K562 (cell line): ENCODE measurements around the gene DGAT2L6. TPM values are rescaled to one million over a fixed set of nuclear protein-coding genes. Genes with fewer than 3 reads are reported as not detected.

ENCODE experiments used
- ARHGAP35 ChIP-seq: fragments of 450-650 bp; IDR thresholded peaks from 2 replicates; pipeline ENCODE4 v1.6.1; 2018; ENCODE audit not compliant: partially characterized antibody
- ASH1L ChIP-seq: fragments of 450-650 bp; IDR thresholded peaks from 2 replicates; pipeline ENCODE4 v1.6.1; 2018; ENCODE audit warnings: borderline replicate concordance, mild to moderate bottlenecking, low read depth; ENCODE audit not compliant: partially characterized antibody
- CBFA2T3 ChIP-seq: fragments of 450-650 bp; IDR thresholded peaks from 2 replicates; pipeline ENCODE4 v1.6.1; 2017
- CTBP1 ChIP-seq: fragments of 450-650 bp; IDR thresholded peaks from 2 replicates; pipeline ENCODE4 v1.6.1; 2016; ENCODE audit warnings: borderline replicate concordance
- EP400 ChIP-seq: fragments of 450-650 bp; IDR thresholded peaks from 2 replicates; pipeline ENCODE4 v1.6.1; 2017; ENCODE audit warnings: antibody characterized with exemption, mild to moderate bottlenecking, moderate library complexity
- FOXP1 ChIP-seq: sonication (generic); formaldehyde crosslinking; IDR thresholded peaks from 2 replicates; pipeline ENCODE4 v1.8.0; 2022; ENCODE audit warnings: mild to moderate bottlenecking, missing genetic modification reagents
- GATA2 ChIP-seq: sonication (generic); formaldehyde crosslinking; IDR thresholded peaks from 2 replicates; pipeline ENCODE4 v1.4.0; 2020; ENCODE audit warnings: mild to moderate bottlenecking, missing genetic modification reagents
- GTF2E2 ChIP-seq: fragments of 200-800 bp; sonication (Bioruptor generic); IDR thresholded peaks from 2 replicates; pipeline ENCODE4 v1.6.1; 2016; ENCODE audit warnings: missing genetic modification characterization, missing compliant biosample characterization
- KDM5B ChIP-seq: fragments of 200-600 bp; sonication (generic); IDR thresholded peaks from 2 replicates; pipeline ENCODE4 v1.6.1; 2012; ENCODE audit warnings: low read depth, mild to moderate bottlenecking, moderate library complexity, low read length, control low read depth, inconsistent platforms; ENCODE audit not compliant: insufficient replicate concordance
- RBFOX2 ChIP-seq: fragments of 200-400 bp; formaldehyde crosslinking; IDR thresholded peaks from 2 replicates; pipeline ENCODE4 v1.6.1; 2017; ENCODE audit warnings: low read depth, mild to moderate bottlenecking, low read length, moderate library complexity
- SP2 ChIP-seq: IDR thresholded peaks from 2 replicates; pipeline ENCODE4 v1.6.1; 2011; ENCODE audit warnings: mild to moderate bottlenecking, low read depth, low read length, moderate library complexity; ENCODE audit not compliant: poor library complexity, severe bottlenecking; ENCODE audit errors: extremely low read depth
- SPI1 ChIP-seq: IDR thresholded peaks from 2 replicates; pipeline ENCODE4 v1.6.1; 2011; ENCODE audit warnings: low read depth, low read length, control low read depth, borderline replicate concordance
- SREBF1 ChIP-seq: fragments of 150-350 bp; IDR thresholded peaks from 2 replicates; pipeline ENCODE4 v1.6.1; 2014; ENCODE audit warnings: antibody characterized with exemption, low read depth, low read length, borderline replicate concordance
- STAT5A ChIP-seq: IDR thresholded peaks from 2 replicates; pipeline ENCODE4 v1.6.1; 2012; ENCODE audit warnings: low read length, inconsistent platforms, borderline replicate concordance
- STAT5B ChIP-seq: fragments of 250-450 bp; sonication (Bioruptor Pico); IDR thresholded peaks from 2 replicates; pipeline ENCODE4 v1.8.0; 2021; ENCODE audit warnings: mild to moderate bottlenecking, inconsistent platforms
- ZNF12 ChIP-seq: sonication (generic); formaldehyde crosslinking; IDR thresholded peaks from 2 replicates; pipeline ENCODE4 v1.4.0; 2020; ENCODE audit warnings: mild to moderate bottlenecking, missing genetic modification reagents
- ZNF24 ChIP-seq: fragments of 450-650 bp; IDR thresholded peaks from 2 replicates; pipeline ENCODE4 v1.6.1; 2016
- ZNF75A ChIP-seq: fragments of 450-650 bp; formaldehyde crosslinking; IDR thresholded peaks from 2 replicates; pipeline ENCODE4 v1.4.0; 2020; ENCODE audit warnings: mild to moderate bottlenecking
- polyA plus RNA-seq, 8 experiments: library from polyadenylated mRNA; depleted of rRNA in 4 of 8; stranded (reverse) in 5 of 8; unstranded in 3 of 8; fragments of >200 nt; fragmentation: Nextera tagmentation in 2 of 8; fragmentation: Illumina TruSeq in 1 of 8; extraction: Ambion mirVana in 2 of 8; extraction: Trizol in 1 of 8; gene quantifications; 2 replicates each; pipeline versions ENCODE4 v1.2.1 to v1.2.3, GENCODE V29; 2011 to 2014; ENCODE audit warnings: inconsistent platforms in 1 of 8, missing spikeins in 1 of 8
- total RNA-seq, 7 experiments: library from RNA; depleted of rRNA in 6 of 7; stranded (reverse); fragments of >200 nt in 6 of 7; fragmentation: Illumina TruSeq in 2 of 7; extraction: Trizol in 2 of 7; gene quantifications; 2 replicates each; pipeline versions ENCODE4 v1.2.1 to v1.2.3, GENCODE V29; 2011 to 2021; ENCODE audit warnings: low replicate concordance in 1 of 7
- TF ChIP-seq, protein P1 (sequence below), 2 experiments: fragments of 450-650 bp in 1 of 2; sonication (generic) in 1 of 2; formaldehyde crosslinking; conservative IDR thresholded peaks; 2 replicates each; pipeline versions ENCODE4 v1.4.0 to v1.8.1; 2020 to 2022; ENCODE audit warnings: mild to moderate bottlenecking in 1 of 2, missing genetic modification reagents in 1 of 2
- TF ChIP-seq, protein P2 (sequence below): fragments of 450-650 bp; IDR thresholded peaks from 2 replicates; pipeline ENCODE4 v1.6.1; 2017; ENCODE audit warnings: antibody characterized with exemption, mild to moderate bottlenecking
- TF ChIP-seq, protein P3 (sequence below): fragments of 200-800 bp; sonication (Bioruptor generic); IDR thresholded peaks from 2 replicates; pipeline ENCODE4 v1.6.1; 2017; ENCODE audit warnings: missing genetic modification characterization, missing compliant biosample characterization
- TF ChIP-seq, protein P4 (sequence below): fragments of 250-450 bp; sonication (Bioruptor Pico); IDR thresholded peaks from 2 replicates; pipeline ENCODE4 v1.8.0; 2021; ENCODE audit warnings: borderline replicate concordance, mild to moderate bottlenecking, moderate library complexity; ENCODE audit not compliant: poor library complexity, severe bottlenecking

DGAT2L6 gene
- total and polyA plus RNA-seq, 9 of the 15 experiments (the other 6 are each of a cell fraction or from before 2014, with no cell fraction given) = not detected

DNA sequence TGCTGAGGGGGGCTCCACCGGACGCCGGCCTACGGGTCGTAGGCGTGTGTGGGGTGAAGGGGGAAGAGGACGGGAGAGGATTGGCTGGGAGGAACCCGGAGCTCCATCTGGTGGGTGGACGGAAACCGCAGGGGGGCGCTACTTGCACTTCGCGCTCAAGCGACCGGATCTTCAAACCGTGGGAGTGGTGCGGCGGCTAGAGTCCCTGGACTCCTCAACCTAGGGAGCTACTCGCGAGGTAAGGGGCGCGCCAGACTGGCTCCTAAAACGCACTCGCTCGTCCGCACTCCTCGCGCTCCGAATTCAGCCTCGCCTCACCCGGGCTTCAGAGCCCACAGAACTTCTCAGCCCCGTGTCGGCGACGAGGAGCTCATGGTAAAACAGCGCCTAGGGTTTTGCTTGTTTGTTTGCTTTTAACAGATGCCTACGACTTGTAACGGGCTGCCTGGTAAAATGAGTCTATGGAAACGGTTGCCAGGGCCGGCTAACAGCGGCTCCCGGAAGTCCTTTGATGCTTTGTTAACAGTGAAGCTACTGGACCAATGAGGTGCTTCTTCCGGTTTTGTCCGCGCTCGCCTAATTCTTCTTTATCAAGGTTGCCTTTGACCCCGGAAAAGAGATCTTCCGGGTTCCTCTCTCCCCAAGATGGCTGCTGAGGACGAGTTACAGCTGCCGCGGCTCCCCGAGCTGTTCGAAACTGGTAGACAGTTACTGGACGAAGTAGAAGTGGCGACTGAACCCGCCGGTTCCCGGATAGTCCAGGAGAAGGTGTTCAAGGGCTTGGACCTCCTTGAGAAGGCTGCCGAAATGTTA is 43.8 kb upstream of the DGAT2L6 start, which contains the start of gene IGBP1 (continued):
- TF ChIP-seq RBFOX2 (peak; percentile 80), EP400 (peak; percentile 68), GTF2E2 (0 out of 2 replicates have a peak, but pooled peaks have one; percentile 31), GATA2 (CRISPR knock-in tag) (no peak), CTBP1 (peak; percentile 42; the same call in 1 of the 2 replicates), SP2 (no peak), STAT5B (CRISPR knock-in tag) (no peak), STAT5A (no peak), CBFA2T3 (no peak), FOXP1 (CRISPR knock-in tag) (no peak), SREBF1 (no peak), ASH1L (peak; percentile 76), ZNF12 (CRISPR knock-in tag) (no peak), SPI1 (0 out of 2 replicates have a peak, but pooled peaks have one; percentile 27), ZNF75A (CRISPR knock-in tag) (no peak), KDM5B (peak; percentile 71), ZNF24 (no peak), ARHGAP35 (no peak)
- TF ChIP-seq, protein P1, sequence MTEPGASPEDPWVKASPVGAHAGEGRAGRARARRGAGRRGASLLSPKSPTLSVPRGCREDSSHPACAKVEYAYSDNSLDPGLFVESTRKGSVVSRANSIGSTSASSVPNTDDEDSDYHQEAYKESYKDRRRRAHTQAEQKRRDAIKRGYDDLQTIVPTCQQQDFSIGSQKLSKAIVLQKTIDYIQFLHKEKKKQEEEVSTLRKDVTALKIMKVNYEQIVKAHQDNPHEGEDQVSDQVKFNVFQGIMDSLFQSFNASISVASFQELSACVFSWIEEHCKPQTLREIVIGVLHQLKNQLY (CRISPR knock-in tag; conservative IDR thresholded peaks at IDR 0.05) = no peak
- TF ChIP-seq, protein P2, sequence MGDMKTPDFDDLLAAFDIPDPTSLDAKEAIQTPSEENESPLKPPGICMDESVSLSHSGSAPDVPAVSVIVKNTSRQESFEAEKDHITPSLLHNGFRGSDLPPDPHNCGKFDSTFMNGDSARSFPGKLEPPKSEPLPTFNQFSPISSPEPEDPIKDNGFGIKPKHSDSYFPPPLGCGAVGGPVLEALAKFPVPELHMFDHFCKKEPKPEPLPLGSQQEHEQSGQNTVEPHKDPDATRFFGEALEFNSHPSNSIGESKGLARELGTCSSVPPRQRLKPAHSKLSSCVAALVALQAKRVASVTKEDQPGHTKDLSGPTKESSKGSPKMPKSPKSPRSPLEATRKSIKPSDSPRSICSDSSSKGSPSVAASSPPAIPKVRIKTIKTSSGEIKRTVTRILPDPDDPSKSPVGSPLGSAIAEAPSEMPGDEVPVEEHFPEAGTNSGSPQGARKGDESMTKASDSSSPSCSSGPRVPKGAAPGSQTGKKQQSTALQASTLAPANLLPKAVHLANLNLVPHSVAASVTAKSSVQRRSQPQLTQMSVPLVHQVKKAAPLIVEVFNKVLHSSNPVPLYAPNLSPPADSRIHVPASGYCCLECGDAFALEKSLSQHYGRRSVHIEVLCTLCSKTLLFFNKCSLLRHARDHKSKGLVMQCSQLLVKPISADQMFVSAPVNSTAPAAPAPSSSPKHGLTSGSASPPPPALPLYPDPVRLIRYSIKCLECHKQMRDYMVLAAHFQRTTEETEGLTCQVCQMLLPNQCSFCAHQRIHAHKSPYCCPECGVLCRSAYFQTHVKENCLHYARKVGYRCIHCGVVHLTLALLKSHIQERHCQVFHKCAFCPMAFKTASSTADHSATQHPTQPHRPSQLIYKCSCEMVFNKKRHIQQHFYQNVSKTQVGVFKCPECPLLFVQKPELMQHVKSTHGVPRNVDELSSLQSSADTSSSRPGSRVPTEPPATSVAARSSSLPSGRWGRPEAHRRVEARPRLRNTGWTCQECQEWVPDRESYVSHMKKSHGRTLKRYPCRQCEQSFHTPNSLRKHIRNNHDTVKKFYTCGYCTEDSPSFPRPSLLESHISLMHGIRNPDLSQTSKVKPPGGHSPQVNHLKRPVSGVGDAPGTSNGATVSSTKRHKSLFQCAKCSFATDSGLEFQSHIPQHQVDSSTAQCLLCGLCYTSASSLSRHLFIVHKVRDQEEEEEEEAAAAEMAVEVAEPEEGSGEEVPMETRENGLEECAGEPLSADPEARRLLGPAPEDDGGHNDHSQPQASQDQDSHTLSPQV = no peak
- TF ChIP-seq, protein P3, sequence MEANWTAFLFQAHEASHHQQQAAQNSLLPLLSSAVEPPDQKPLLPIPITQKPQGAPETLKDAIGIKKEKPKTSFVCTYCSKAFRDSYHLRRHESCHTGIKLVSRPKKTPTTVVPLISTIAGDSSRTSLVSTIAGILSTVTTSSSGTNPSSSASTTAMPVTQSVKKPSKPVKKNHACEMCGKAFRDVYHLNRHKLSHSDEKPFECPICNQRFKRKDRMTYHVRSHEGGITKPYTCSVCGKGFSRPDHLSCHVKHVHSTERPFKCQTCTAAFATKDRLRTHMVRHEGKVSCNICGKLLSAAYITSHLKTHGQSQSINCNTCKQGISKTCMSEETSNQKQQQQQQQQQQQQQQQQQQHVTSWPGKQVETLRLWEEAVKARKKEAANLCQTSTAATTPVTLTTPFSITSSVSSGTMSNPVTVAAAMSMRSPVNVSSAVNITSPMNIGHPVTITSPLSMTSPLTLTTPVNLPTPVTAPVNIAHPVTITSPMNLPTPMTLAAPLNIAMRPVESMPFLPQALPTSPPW (CRISPR knock-in tag) = peak; percentile 28
- TF ChIP-seq, protein P4, sequence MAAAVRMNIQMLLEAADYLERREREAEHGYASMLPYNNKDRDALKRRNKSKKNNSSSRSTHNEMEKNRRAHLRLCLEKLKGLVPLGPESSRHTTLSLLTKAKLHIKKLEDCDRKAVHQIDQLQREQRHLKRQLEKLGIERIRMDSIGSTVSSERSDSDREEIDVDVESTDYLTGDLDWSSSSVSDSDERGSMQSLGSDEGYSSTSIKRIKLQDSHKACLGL (CRISPR knock-in tag) = no peak
